Measurements from ENCODE around the gene DOC2A. TPM values are rescaled to one million over a fixed set of nuclear protein-coding genes. Genes with fewer than 3 reads are reported as not detected.

DOC2A gene
- total and polyA plus RNA-seq, 2 donors (not counting 3 experiments of a cell fraction or from before 2014, with no cell fraction given) = 0.60 to 0.63 TPM

DNA sequence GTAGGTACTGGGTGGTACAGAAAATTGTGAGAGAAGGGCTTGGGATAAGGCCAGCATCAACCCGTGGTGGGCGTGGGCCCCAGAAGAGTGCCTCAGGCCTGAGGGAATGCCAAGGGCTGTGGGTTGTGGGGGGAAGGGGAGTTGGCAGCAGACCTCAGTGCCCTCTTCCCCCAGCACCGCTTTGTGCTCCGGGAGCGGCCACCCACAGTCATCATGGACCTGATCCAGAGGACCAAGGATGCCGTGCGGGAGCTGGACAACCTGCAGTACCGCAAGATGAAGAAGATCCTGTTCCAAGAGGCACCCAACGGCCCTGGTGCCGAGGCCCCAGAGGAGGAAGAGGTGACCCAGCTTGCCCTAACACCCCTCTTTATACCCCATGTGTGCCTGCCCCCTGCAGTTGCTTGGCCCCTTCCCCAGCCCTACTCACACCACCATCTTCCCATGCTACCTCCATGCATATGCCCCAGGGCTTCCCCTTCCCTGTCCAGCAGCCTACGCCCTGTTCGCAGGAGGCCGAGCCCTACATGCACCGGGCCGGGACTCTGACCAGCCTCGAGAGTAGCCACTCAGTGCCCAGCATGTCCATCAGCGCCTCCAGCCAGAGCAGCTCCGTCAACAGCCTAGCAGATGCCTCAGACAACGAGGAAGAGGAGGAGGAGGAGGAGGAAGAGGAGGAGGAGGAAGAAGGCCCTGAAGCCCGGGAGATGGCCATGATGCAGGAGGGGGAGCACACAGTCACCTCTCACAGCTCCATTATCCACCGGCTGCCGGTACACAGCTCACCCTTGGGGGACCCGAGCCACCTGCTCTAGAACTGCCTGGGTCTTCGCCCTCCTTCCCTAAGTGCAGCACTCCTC, 28.0 kb downstream of the DOC2A start:
- no peak for FAIRE-seq

GRCh38 chr16:29978564-29979270, 32.1 kb downstream of the DOC2A start:
- peaks cover 67% of the 10 kb centered on the region for H3K79me2 ChIP-seq (ENCODE audit: control insufficient read depth, insufficient read depth, low read length)
- H3K27ac ChIP-seq (ENCODE audit: insufficient read depth, low read depth, low read length) = peak overlapping the region; percentile 81
- DNase-seq (ENCODE audit: low read depth, low spot score) (no peak), FAIRE-seq (no peak)
- no peaks in the 10 kb centered on the region for H4K20me1 ChIP-seq (replicated peaks; ENCODE audit: control insufficient read depth, extremely low read depth, insufficient read depth, low read length)
- no peak overlapping the region for H2AFZ ChIP-seq (ENCODE audit: low read depth, low read length)
- intact Hi-C loops (cut with micrococcal nuclease) (loop anchor here (5.0 kb wide), 1 partner anchor 186 kb away; the partner anchor contains the start of gene KIF22), dilution Hi-C loops (cut with MboI; ENCODE audit: extremely low pct_ligation_motif_present, low sequenced_read_pairs) (no loop called here)
- H3K27me3 ChIP-seq (ENCODE audit: control insufficient read depth in 2 of 2, insufficient read depth in 2 of 2, low read length in 2 of 2) = no peaks in the 10 kb centered on the region
- no peaks in the 10 kb centered on the region for H3K9me1 ChIP-seq (replicated peaks; ENCODE audit: control insufficient read depth, extremely low read depth, insufficient read depth, low read length)
- H3K4me2 ChIP-seq (ENCODE audit: insufficient read depth, low read length) = no peak overlapping the region
- no peaks in the 10 kb centered on the region for H3K9me3 ChIP-seq (replicated peaks; ENCODE audit: control insufficient read depth, insufficient read depth, low read length)
- BruUV-seq (replicated peaks) = no TSS peak
- H3K4me1 ChIP-seq (ENCODE audit: control insufficient read depth, extremely low read depth, insufficient read depth, low read length) = peaks cover 47% of the 10 kb centered on the region
- no peak overlapping the region for H3K9ac ChIP-seq (replicated peaks; ENCODE audit: extremely low read depth, insufficient read depth, low read length)
- H3K36me3 ChIP-seq (ENCODE audit: control insufficient read depth in 2 of 2, extremely low read depth in 1 of 2, insufficient read depth in 2 of 2, low read length in 2 of 2) = peaks cover 35 to 53% of the 10 kb centered on the region in 2 experiments
- H3K4me3 ChIP-seq (replicated peaks in 1 of 3; ENCODE audit: insufficient read depth in 1 of 3, low read depth in 1 of 3, low read length in 3 of 3) = no peak overlapping the region
- ChIA-PET POLR2A (no interaction called here), CTCF (no interaction called here)
- TF ChIP-seq POLR2A (IDR thresholded peaks at IDR 0.05; ENCODE audit: low read depth, low read length) (no peak), MYC (IDR thresholded peaks at IDR 0.05; ENCODE audit: low read depth, low read length) (no peak), FOS (IDR thresholded peaks at IDR 0.05; ENCODE audit: borderline replicate concordance, insufficient read depth, low read length) (no peak), POLR2AphosphoS5 (IDR thresholded peaks at IDR 0.05; ENCODE audit: insufficient read depth, low read depth, low read length) (no peak)

More for the DNA sequence above, 28.0 kb downstream of the DOC2A start:
- ChIA-PET CTCF (no interaction called here), POLR2A (interaction anchor here (0.7 kb wide), 1 partner anchor 11 kb away, joined by 3 read pairs; no protein-coding TSS in a partner anchor)
- no peaks in the 10 kb centered on the region for H3K9me3 ChIP-seq (replicated peaks; ENCODE audit: control insufficient read depth, insufficient read depth, low read length)
- DNase-seq (ENCODE audit: low read depth, low spot score) = no peak
- no peak overlapping the region for H3K4me2 ChIP-seq (ENCODE audit: insufficient read depth, low read length)
- dilution Hi-C loops (cut with MboI; ENCODE audit: extremely low pct_ligation_motif_present, low sequenced_read_pairs) = no loop called here
- intact Hi-C loops (cut with micrococcal nuclease) = no loop called here
- H3K9ac ChIP-seq (replicated peaks; ENCODE audit: extremely low read depth, insufficient read depth, low read length) = no peak overlapping the region
- no peaks in the 10 kb centered on the region for H4K20me1 ChIP-seq (replicated peaks; ENCODE audit: control insufficient read depth, extremely low read depth, insufficient read depth, low read length)
- no peak for TF ChIP-seq JUN (IDR thresholded peaks at IDR 0.05; ENCODE audit: borderline replicate concordance, insufficient read depth, insufficient read length, low read depth)
- TF ChIP-seq POLR2AphosphoS5 (IDR thresholded peaks at IDR 0.05; ENCODE audit: insufficient read depth, low read depth, low read length) = no peak
- no peak for TF ChIP-seq MYC (IDR thresholded peaks at IDR 0.05; ENCODE audit: low read depth, low read length)
- TF ChIP-seq FOS (IDR thresholded peaks at IDR 0.05; ENCODE audit: borderline replicate concordance, insufficient read depth, low read length) = no peak
- TF ChIP-seq EZH2 (IDR thresholded peaks at IDR 0.05; ENCODE audit: borderline replicate concordance, low read depth, low read length, severe bottlenecking) = no peak
- no peaks in the 10 kb centered on the region for H3K27me3 ChIP-seq (ENCODE audit: control insufficient read depth in 2 of 2, insufficient read depth in 2 of 2, low read length in 2 of 2)
- BruUV-seq (replicated peaks) = no TSS peak
- no peak overlapping the region for H3K27ac ChIP-seq (ENCODE audit: insufficient read depth, low read depth, low read length)
- no peak overlapping the region for H3K4me3 ChIP-seq (replicated peaks in 1 of 3; ENCODE audit: insufficient read depth in 1 of 3, low read depth in 1 of 3, low read length in 3 of 3)
- H3K9me1 ChIP-seq (replicated peaks; ENCODE audit: control insufficient read depth, extremely low read depth, insufficient read depth, low read length) = no peaks in the 10 kb centered on the region
- no peak overlapping the region for H2AFZ ChIP-seq (ENCODE audit: low read depth, low read length)
- peaks cover 27% of the 10 kb centered on the region for H3K79me2 ChIP-seq (ENCODE audit: control insufficient read depth, insufficient read depth, low read length)
- H3K36me3 ChIP-seq (ENCODE audit: control insufficient read depth in 2 of 2, extremely low read depth in 1 of 2, insufficient read depth in 2 of 2, low read length in 2 of 2) = peaks cover 50 to 91% of the 10 kb centered on the region in 2 experiments
- H3K4me1 ChIP-seq (ENCODE audit: control insufficient read depth, extremely low read depth, insufficient read depth, low read length) = peaks cover 18% of the 10 kb centered on the region

Data from endothelial cell of umbilical vein (primary cell).